ENCODE measurements around the gene CHD5.
A peak's percentile ranks its signal among the peaks of the same experiment; 100 is the strongest.

The CHD5 gene

DNA sequence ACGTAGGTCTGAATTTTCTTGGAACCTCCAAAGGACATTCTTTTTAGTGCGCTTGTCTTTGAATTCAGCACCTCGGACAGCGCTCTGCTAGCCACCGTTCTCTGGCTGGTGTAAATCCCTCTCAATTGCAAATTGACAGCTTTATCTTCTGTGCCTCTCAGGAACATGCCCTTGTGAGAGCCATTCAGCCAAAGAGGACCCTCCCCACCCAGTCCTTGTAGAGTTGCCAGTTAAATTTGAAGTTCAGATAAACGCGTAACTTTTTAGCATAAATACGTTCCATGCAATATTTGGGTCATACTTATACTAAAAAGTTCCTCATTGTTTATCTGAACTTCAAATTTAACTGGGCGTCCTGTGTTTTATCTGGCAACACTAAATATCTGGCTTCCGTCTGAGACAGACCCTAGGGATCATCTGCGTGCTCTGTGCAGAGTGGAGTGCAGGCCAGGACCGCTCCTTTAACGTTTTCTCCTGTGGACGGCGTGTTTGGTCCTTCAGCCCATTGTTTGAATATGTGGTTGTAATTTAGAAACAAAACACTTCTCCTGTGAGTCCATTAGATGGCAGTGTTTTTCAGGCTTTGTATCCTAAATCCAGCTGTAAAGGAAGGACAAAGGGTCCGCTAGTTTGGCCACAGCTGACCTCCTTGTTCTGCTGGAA lies 127.4 kb downstream of the CHD5 start:
- DNase-seq, result peak; percentile 35 to 70
